A549 (cell line): ENCODE results near the gene ITGA2. TPM values are rescaled to one million over a fixed set of nuclear protein-coding genes. Genes with fewer than 3 reads are reported as not detected.

Experiments
- ATAC-seq, 2 experiments: fragments of 200-7000 bp in 1 of 2; fragments of >200 bp in 1 of 2; cut with Nextera tagmentation in 1 of 2; cut with Tn5 transposase in 1 of 2; 3 replicates each; pipeline versions ENCODE4 v1.8.0 to v1.9.1; 2018 to 2020; ENCODE audit warnings: mild to moderate bottlenecking in 1 of 2, moderate library complexity in 1 of 2
- CTCF ChIA-PET: fragments of 300-600 bp; sonication (Branson Sonifier 250); formaldehyde crosslinking; extraction: SDS; loops from one replicate; lab custom pipeline; 2021; ENCODE audit warnings: antibody characterized with exemption, inconsistent platforms; lab: Yijun Ruan, JAX
- POLR2A ChIA-PET: fragments of 350-600 bp; formaldehyde crosslinking; extraction: SDS; loops from one replicate; lab custom pipeline; 2021; ENCODE audit warnings: antibody characterized with exemption, inconsistent platforms; lab: Yijun Ruan, JAX
- DNase-seq, 2 experiments: peaks; one replicate each; pipeline versions ENCODE4 v3.0.0 to v3.0.0-alpha.2; 2011 to 2016; ENCODE audit warnings: low read depth in 1 of 2, low spot score in 1 of 2
- FAIRE-seq: peaks from 2 replicates; lab custom pipeline; 2011; peaks lifted over from hg19 to GRCh38; lab: Jason Lieb, UNC
- H3K27ac ChIP-seq, 2 experiments: fragments of >200 bp; sonication (Bioruptor Twin); formaldehyde crosslinking; 3 replicates each; pipeline ENCODE4 v1.5.1; 2016 to 2017
- H3K4me1 ChIP-seq: fragments of >200 bp; sonication (Bioruptor Twin); formaldehyde crosslinking; 3 replicates; pipeline ENCODE4 v1.6.1; 2016
- H3K4me2 ChIP-seq: fragments of >200 bp; sonication (Bioruptor Twin); formaldehyde crosslinking; 3 replicates; pipeline ENCODE4 v1.6.1; 2016
- H3K4me3 ChIP-seq: fragments of >200 bp; sonication (Bioruptor Twin); formaldehyde crosslinking; 3 replicates; pipeline ENCODE4 v1.5.1; 2016
- H3K9me3 ChIP-seq: fragments of >200 bp; sonication (Bioruptor Twin); formaldehyde crosslinking; 3 replicates; pipeline ENCODE4 v1.6.1; 2016
- CHD4 ChIP-seq: fragments of 200-600 bp; sonication (generic); IDR thresholded peaks from 2 replicates; pipeline ENCODE4 v1.6.1; 2016; ENCODE audit warnings: antibody characterized with exemption, mild to moderate bottlenecking, borderline replicate concordance
- EHF ChIP-seq: fragments of 250-450 bp; sonication (Bioruptor Pico); IDR thresholded peaks from 2 replicates; pipeline ENCODE4 v1.5.0; 2020; ENCODE audit warnings: mild to moderate bottlenecking
- EP300 ChIP-seq, 2 experiments: fragments of >200 bp; sonication (Bioruptor Twin); formaldehyde crosslinking; IDR thresholded peaks; 2 replicates in 1 of 2; 3 replicates in 1 of 2; pipeline ENCODE4 v1.6.1; 2016 to 2017
- FOSL2 ChIP-seq, 2 experiments: fragments of 450-650 bp in 1 of 2; fragments of >200 bp in 1 of 2; sonication (Bioruptor Twin) in 1 of 2; formaldehyde crosslinking; IDR thresholded peaks; 2 replicates each; pipeline versions ENCODE4 v1.5.0 to v1.6.1; 2016 to 2020; ENCODE audit warnings: mild to moderate bottlenecking in 1 of 2, moderate library complexity in 1 of 2
- GATA3 ChIP-seq: IDR thresholded peaks from 2 replicates; pipeline ENCODE4 v1.6.1; 2012; ENCODE audit warnings: borderline replicate concordance
- JUN ChIP-seq, 2 experiments: fragments of >200 bp; sonication (Bioruptor Twin); formaldehyde crosslinking; IDR thresholded peaks; 2 replicates in 1 of 2; 3 replicates in 1 of 2; pipeline ENCODE4 v1.6.1; 2016 to 2017
- MAZ ChIP-seq: fragments of 150-350 bp; IDR thresholded peaks from 2 replicates; pipeline ENCODE4 v1.6.1; 2014; ENCODE audit warnings: antibody characterized with exemption, low read depth, low read length, borderline replicate concordance
- NFE2L2 ChIP-seq: fragments of 150-350 bp; conservative IDR thresholded peaks from 2 replicates; pipeline ENCODE4 v1.6.1; 2014; ENCODE audit warnings: low read length
- NR3C1 ChIP-seq: fragments of >200 bp; sonication (Bioruptor Twin); formaldehyde crosslinking; IDR thresholded peaks from 3 replicates; pipeline ENCODE4 v1.6.1; 2017
- PHF8 ChIP-seq: fragments of 200-600 bp; sonication (generic); IDR thresholded peaks from 2 replicates; pipeline ENCODE4 v1.6.1; 2016; ENCODE audit warnings: low read depth, mild to moderate bottlenecking, antibody characterized with exemption, moderate library complexity, borderline replicate concordance
- ZC3H11A ChIP-seq: fragments of 450-650 bp; IDR thresholded peaks from 2 replicates; pipeline ENCODE4 v1.6.1; 2014; ENCODE audit warnings: antibody characterized with exemption, mild to moderate bottlenecking
- ZFP36 ChIP-seq: fragments of 450-650 bp; IDR thresholded peaks from 2 replicates; pipeline ENCODE4 v1.6.1; 2014; ENCODE audit warnings: borderline replicate concordance; ENCODE audit not compliant: partially characterized antibody
- ZSCAN20 ChIP-seq: fragments of 250-450 bp; sonication (Bioruptor Pico); IDR thresholded peaks from 2 replicates; pipeline ENCODE4 v1.8.0; 2022; ENCODE audit warnings: mild to moderate bottlenecking, moderate library complexity
- WGBS: methylation state at CpG from one replicate; pipeline ENCODE4 v1.1.6; 2017; ENCODE audit errors: missing lambda C conversion rate; 5-methylcytosine and 5-hydroxymethylcytosine counted together
- polyA plus RNA-seq, 4 experiments: library from polyadenylated mRNA; depleted of rRNA in 3 of 4; stranded (reverse); fragments of >200 nt; fragmentation: RNase III in 1 of 4; extraction: RNeasy Plus Mini Kit Qiagen cat#74134 plus additional on column Dnase treatment in 1 of 4; gene quantifications; 2 replicates in 3 of 4; 3 replicates in 1 of 4; pipeline ENCODE4 v1.2.3, GENCODE V29; 2011 to 2017
- TF ChIP-seq, protein P1 (sequence below): IDR thresholded peaks from 2 replicates; pipeline ENCODE4 v1.6.1; 2012; ENCODE audit warnings: low read depth, borderline replicate concordance
- TF ChIP-seq, protein P2 (sequence below): fragments of 250-450 bp; sonication (Bioruptor Pico); IDR thresholded peaks from 2 replicates; pipeline ENCODE4 v1.5.0; 2020; ENCODE audit warnings: low read depth, mild to moderate bottlenecking, moderate library complexity
- TF ChIP-seq, protein P3 (sequence below): fragments of >200 bp; sonication (Bioruptor Twin); formaldehyde crosslinking; IDR thresholded peaks from 3 replicates; pipeline ENCODE4 v1.6.1; 2016
- TF ChIP-seq, protein P4 (sequence below): fragments of >200 bp; sonication (Bioruptor Twin); formaldehyde crosslinking; IDR thresholded peaks from 3 replicates; pipeline ENCODE4 v1.5.1; 2016
- TF ChIP-seq, protein P5 (sequence below): fragments of 250-450 bp; sonication (Bioruptor Pico); IDR thresholded peaks from 2 replicates; pipeline ENCODE4 v1.5.0; 2021; ENCODE audit warnings: mild to moderate bottlenecking, moderate library complexity, borderline replicate concordance
- TF ChIP-seq, protein P6 (sequence below): IDR thresholded peaks from 2 replicates; pipeline ENCODE4 v1.6.1; 2012

The ITGA2 gene
- polyA plus RNA-seq, 2 of the 4 experiments (the other 2 are of a cell fraction) = 8.5 to 28.0 TPM

DNA sequence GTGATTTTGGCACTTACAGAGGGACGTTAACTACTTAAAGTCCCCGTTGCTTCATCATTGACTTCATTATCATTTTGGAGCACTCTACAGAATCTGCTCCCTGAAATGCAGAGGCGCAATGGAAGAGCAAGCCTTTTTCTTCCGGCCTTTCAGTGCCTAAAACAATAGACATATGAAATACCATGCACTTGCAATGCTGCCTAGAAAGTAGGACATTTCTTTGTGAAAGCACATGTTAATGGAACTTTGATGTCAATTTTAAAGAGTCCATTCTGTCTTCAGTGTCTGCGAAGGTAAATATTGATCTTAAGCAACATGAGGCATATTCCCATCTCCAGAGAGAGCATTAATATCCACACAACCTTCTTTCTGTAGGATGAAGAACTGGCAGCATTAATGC lies 36.3 kb downstream of the ITGA2 start:
- FAIRE-seq (no peak), DNase-seq (no peak), ATAC-seq (no peak)
- ChIA-PET CTCF (interaction anchor here (0.8 to 4.8 kb wide), 4 partner anchors 15 to 77 kb away, joined by 3 to 19 read pairs (median 4); no protein-coding TSS in a partner anchor), POLR2A (no interaction called here)
- 72% methylated on average over 5 of the region's 5 CpGs for WGBS
- no peak for TF ChIP-seq FOSL2 (IDR thresholded peaks at IDR 0.05)
- TF ChIP-seq FOSL2 (CRISPR knock-in tag; IDR thresholded peaks at IDR 0.05) = no peak
- no peak for TF ChIP-seq ZC3H11A
- TF ChIP-seq, protein P1, sequence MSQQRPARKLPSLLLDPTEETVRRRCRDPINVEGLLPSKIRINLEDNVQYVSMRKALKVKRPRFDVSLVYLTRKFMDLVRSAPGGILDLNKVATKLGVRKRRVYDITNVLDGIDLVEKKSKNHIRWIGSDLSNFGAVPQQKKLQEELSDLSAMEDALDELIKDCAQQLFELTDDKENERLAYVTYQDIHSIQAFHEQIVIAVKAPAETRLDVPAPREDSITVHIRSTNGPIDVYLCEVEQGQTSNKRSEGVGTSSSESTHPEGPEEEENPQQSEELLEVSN = no peak
- TF ChIP-seq, protein P2, sequence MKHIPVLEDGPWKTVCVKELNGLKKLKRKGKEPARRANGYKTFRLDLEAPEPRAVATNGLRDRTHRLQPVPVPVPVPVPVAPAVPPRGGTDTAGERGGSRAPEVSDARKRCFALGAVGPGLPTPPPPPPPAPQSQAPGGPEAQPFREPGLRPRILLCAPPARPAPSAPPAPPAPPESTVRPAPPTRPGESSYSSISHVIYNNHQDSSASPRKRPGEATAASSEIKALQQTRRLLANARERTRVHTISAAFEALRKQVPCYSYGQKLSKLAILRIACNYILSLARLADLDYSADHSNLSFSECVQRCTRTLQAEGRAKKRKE (CRISPR knock-in tag) = no peak
- no peak overlapping the region for H3K4me3 ChIP-seq
- peak overlapping the region in 1 of 2 experiments; percentile 29; a peak in 1 of 6 replicates for H3K27ac ChIP-seq
- H3K4me1 ChIP-seq = peaks cover 67% of the 10 kb centered on the region
- H3K9me3 ChIP-seq = no peaks in the 10 kb centered on the region
- no peak overlapping the region for H3K4me2 ChIP-seq

DNA sequence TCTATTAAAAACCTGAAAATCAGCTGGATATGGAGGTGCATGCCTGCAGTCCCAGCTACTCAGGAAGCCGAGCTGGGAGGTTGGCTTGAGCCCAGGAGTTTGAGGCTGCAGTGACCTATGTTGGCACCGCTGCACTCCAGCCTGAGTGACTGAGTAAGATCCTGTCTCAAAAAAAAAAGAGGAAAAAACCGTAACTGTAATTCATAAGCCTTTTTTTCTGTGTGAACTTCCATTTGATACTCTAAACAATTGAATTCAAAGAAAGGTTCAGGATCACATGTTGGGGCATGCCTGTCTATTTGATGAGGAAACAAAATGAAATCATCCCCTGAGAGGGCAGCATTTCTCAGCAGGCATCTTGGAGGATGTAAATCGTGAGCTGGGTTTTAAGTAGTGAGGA lies 38.8 kb downstream of the ITGA2 start:
- Histone ChIP-seq H3K4me3 (no peak overlapping the region), H3K27ac (peak overlapping the region; percentile 83), H3K4me1 (peaks cover 91% of the 10 kb centered on the region), H3K9me3 (no peaks in the 10 kb centered on the region), H3K4me2 (peak overlapping the region; percentile 34)
- peak in 1 of 2 experiments; percentile 16; a peak in 1 of 5 replicates for TF ChIP-seq EP300 (IDR thresholded peaks at IDR 0.05)
- TF ChIP-seq, protein P3, sequence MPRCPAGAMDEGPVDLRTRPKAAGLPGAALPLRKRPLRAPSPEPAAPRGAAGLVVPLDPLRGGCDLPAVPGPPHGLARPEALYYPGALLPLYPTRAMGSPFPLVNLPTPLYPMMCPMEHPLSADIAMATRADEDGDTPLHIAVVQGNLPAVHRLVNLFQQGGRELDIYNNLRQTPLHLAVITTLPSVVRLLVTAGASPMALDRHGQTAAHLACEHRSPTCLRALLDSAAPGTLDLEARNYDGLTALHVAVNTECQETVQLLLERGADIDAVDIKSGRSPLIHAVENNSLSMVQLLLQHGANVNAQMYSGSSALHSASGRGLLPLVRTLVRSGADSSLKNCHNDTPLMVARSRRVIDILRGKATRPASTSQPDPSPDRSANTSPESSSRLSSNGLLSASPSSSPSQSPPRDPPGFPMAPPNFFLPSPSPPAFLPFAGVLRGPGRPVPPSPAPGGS = no peak
- POLR2A ChIA-PET = interaction anchor here (1.0 kb wide), 1 partner anchor 39 kb away, joined by 3 read pairs; the partner anchor contains the start of gene ITGA2
- CTCF ChIA-PET = interaction anchor here (0.9 to 1.8 kb wide), 2 partner anchors 10 to 79 kb away, joined by 3 to 12 read pairs; no protein-coding TSS in a partner anchor
- no peak for FAIRE-seq
- WGBS = 17% methylated on average over 4 of the region's 4 CpGs
- DNase-seq = peak in 1 of 2 experiments; percentile 39
- peak in 1 of 2 experiments; percentile 28; a peak in 2 of 6 replicates for ATAC-seq

DNA sequence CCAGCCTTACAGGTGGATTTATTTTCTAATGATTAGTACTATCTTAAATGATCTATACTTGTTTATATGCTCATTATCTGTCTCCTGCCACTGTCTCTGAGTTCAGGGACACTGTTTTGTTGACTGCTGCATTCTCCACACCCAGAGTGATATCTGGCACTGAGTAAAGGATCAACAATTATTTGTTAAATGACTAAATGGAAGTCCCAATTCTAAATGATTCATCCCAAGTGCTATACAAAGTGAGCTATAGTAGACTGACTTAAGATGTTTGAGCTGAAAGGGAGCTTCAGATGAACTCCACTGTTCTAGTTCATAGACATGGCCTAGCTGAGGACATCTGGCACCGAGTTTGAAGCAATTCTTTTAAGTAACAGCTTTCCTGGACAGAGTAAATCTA lies 40.5 kb downstream of the ITGA2 start:
- CTCF ChIA-PET = interaction anchor here (1.4 to 7.3 kb wide), 3 partner anchors 19 to 81 kb away, joined by 3 to 43 read pairs (median 9); partner anchors contain the start of gene ITGA2
- peak overlapping the region; percentile 83 for H3K27ac ChIP-seq
- DNase-seq = no peak

DNA sequence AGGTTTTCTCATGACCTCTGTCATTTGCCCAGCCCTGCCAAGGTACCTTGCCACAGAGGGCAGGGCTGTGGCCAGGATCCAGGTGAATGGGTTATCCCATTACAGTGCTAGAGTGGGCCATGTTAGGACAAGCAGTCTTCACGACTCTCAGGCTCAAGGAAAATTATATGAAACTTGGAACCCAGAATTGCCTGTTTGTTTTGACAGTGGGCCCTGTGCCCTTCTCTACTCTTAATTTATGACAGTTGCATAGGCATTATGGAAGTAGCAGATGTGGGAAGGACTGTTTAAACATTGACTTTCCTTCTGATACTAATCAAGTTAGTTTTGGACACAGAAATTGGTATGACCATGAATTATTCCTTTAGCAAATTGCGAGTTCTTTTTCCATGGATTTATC lies 41.7 kb downstream of the ITGA2 start:
- H3K9me3 ChIP-seq = no peaks in the 10 kb centered on the region
- peak overlapping the region; percentile 83 for H3K27ac ChIP-seq
- H3K4me1 ChIP-seq = peaks cover 93% of the 10 kb centered on the region
- FAIRE-seq = no peak
- WGBS = 53% methylated on average over 2 of the region's 2 CpGs
- no peak for DNase-seq
- H3K4me2 ChIP-seq = peak overlapping the region; percentile 64
- ChIA-PET CTCF (interaction anchor here (1.1 to 7.3 kb wide), 5 partner anchors 24 to 82 kb away, joined by 3 to 43 read pairs (median 5); partner anchors contain the start of gene ITGA2), POLR2A (interaction anchor here (2.6 kb wide), 1 partner anchor 42 kb away, joined by 25 read pairs; the partner anchor contains the start of gene ITGA2)
- no peak overlapping the region for H3K4me3 ChIP-seq
- ATAC-seq = peak in 1 of 2 experiments; percentile 20; a peak in 2 of 6 replicates
- TF ChIP-seq ZFP36 (no peak), PHF8 (no peak), EHF (CRISPR knock-in tag) (no peak), ZSCAN20 (no peak), MAZ (no peak), NR3C1 (no peak), NFE2L2 (no peak), CHD4 (no peak)
- TF ChIP-seq, protein P4, sequence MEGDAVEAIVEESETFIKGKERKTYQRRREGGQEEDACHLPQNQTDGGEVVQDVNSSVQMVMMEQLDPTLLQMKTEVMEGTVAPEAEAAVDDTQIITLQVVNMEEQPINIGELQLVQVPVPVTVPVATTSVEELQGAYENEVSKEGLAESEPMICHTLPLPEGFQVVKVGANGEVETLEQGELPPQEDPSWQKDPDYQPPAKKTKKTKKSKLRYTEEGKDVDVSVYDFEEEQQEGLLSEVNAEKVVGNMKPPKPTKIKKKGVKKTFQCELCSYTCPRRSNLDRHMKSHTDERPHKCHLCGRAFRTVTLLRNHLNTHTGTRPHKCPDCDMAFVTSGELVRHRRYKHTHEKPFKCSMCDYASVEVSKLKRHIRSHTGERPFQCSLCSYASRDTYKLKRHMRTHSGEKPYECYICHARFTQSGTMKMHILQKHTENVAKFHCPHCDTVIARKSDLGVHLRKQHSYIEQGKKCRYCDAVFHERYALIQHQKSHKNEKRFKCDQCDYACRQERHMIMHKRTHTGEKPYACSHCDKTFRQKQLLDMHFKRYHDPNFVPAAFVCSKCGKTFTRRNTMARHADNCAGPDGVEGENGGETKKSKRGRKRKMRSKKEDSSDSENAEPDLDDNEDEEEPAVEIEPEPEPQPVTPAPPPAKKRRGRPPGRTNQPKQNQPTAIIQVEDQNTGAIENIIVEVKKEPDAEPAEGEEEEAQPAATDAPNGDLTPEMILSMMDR = no peak
- TF ChIP-seq, protein P5, sequence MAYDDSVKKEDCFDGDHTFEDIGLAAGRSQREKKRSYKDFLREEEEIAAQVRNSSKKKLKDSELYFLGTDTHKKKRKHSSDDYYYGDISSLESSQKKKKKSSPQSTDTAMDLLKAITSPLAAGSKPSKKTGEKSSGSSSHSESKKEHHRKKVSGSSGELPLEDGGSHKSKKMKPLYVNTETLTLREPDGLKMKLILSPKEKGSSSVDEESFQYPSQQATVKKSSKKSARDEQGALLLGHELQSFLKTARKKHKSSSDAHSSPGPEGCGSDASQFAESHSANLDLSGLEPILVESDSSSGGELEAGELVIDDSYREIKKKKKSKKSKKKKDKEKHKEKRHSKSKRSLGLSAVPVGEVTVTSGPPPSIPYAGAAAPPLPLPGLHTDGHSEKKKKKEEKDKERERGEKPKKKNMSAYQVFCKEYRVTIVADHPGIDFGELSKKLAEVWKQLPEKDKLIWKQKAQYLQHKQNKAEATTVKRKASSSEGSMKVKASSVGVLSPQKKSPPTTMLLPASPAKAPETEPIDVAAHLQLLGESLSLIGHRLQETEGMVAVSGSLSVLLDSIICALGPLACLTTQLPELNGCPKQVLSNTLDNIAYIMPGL (CRISPR knock-in tag) = no peak
- TF ChIP-seq, protein P2 (CRISPR knock-in tag) = no peak
- TF ChIP-seq, protein P6, sequence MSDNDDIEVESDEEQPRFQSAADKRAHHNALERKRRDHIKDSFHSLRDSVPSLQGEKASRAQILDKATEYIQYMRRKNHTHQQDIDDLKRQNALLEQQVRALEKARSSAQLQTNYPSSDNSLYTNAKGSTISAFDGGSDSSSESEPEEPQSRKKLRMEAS = no peak

More for the DNA sequence above, 40.5 kb downstream of the ITGA2 start:
- no peak for ATAC-seq
- no peaks in the 10 kb centered on the region for H3K9me3 ChIP-seq
- POLR2A ChIA-PET = interaction anchor here (1.2 kb wide), 1 partner anchor 40 kb away, joined by 3 read pairs; the partner anchor contains the start of gene ITGA2
- TF ChIP-seq JUN (IDR thresholded peaks at IDR 0.05) = no peak
- TF ChIP-seq GATA3 = peak; percentile 42; the same call in 1 of the 2 replicates
- no peak overlapping the region for H3K4me3 ChIP-seq
- peaks cover 86% of the 10 kb centered on the region for H3K4me1 ChIP-seq
- H3K4me2 ChIP-seq = peak overlapping the region; percentile 31
- no peak for FAIRE-seq
- WGBS = 64% methylated on average over 1 of the region's 1 CpG
